HG03469 (cell line): Measurements from ENCODE around the gene LY6G5B.

Experiments
- ATAC-seq: cut with Tn5 transposase; IDR thresholded peaks from one replicate; pipeline ENCODE4 v1.9.1; 2021; ENCODE audit warnings: mild to moderate bottlenecking, moderate library complexity, moderate number of reproducible peaks; ENCODE audit not compliant: unreplicated experiment

LY6G5B gene

DNA sequence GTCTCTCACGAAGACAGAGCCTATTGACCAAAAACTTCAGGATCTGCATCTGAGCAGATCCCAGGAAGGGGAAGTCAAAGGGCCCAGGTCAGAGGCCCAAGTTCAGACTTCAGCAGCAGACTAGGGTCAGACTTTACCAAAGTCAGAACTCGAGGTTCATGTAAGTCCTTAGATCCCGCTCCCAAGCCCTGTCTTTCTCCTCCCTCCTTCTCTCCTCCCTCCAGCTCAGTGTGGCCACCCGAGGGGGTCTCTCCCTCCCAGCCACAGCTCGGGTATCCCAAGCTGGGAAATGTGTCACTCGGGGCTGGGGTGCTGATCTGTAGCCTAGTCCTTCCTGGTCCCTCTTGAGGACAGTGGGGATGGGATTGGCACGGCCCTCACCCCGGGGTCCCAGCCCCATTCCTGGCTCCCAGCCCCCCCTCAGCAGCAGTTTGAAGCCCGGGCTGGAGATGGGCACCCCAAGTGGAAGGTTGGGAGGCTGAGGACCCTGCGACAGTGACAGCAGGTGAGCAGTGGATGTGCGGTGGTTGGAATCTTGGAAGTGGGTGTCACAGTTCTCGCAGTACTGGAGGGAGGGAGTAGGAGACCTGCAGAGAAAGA lies 7.6 kb upstream of the LY6G5B start:
- ATAC-seq: no peak

DNA sequence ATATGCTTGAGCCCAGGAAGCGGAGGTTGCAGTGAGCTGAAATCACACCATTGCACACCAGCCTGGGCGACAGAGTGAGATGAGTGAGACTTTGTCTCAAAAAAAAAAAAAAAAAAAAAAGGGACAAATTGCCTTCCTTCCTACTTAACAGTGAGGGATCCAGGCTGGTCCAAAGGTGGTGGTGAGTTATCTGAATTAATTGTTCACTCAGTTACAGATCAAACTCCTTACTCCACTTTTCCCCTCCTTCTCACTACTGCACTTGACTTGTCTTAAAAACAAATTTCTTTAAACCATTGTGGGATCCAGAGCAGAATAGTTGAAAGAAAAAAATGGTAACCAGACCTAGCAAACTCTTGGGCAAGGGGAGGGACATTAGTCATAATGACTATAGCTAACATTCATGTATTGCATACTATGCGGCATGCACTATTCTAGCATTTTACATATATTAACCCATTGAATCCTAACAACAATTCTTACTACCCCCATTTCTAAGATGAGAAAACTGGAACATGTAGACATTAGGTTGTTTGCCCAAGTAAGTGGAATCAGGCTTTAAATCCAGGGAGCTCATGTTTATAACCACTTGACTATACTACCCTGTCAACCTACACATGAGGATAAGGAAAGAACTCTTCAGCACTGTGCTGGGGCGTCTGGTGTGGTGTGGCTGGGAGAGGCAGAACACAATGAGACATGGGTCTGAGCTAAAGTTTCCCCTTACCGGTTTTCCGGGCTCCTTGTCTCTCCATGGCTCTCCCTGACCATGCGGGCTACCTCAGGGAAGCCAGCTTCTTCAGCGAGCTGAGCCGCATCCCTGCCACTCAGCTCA lies 6.4 kb upstream of the LY6G5B start:
- ATAC-seq: no peak

GRCh38 chr6:31663961-31664789 lies 5.6 kb upstream of the LY6G5B start:
- no peak for ATAC-seq

GRCh38 chr6:31664790-31665500 lies 4.8 kb upstream of the LY6G5B start, which contains the start of gene GPANK1:
GPANK1 (minus strand) TSS chr6:31664997; CDS start chr6:31664478, 519 bp downstream.
- no peak for ATAC-seq

DNA sequence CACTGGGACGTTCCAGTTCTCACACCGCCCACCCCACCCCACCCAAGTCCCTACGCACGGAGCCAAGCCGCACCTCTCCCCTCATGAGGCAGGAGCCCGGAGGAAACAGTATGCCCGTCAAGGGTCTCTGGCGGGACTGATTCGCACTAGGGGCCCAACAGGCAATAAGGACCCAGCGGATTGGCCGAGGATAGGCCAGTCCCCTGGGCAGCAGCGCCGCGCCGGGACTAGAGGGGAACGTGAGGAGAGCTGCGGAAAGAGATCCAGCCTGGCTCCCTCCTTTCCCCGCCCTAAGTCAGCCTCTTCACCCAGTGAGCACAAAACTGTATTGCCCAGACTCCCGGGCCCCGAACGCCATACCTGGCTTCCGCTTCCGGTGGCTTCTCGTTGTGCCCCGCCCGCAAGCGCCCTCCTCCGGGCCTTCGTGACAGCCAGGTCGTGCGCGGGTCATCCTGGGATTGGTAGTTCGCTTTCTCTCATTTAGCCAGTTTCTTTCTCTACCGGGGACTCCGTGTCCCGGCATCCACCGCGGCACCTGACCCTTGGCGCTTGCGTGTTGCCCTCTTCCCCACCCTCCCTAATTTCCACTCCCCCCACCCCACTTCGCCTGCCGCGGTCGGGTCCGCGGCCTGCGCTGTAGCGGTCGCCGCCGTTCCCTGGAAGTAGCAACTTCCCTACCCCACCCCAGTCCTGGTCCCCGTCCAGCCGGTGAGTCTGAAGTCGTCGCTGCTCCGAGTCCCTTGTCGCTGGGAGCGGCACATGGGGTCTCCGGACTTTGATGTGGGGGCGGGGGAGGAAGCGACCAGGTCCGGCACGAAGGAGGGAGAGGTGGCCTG lies 4.1 kb upstream of the LY6G5B start, which contains the start of gene CSNK2B:
CSNK2B (plus strand) TSS at position 580 of the 836 bp plus-strand sequence. CDS start 752 bp downstream, outside the sequence.
- ATAC-seq: peak; percentile 63

- ATAC-seq: no peak
These were observed 3.3 kb upstream of the LY6G5B start for GRCh38 chr6:31666337-31666965.

- no peak for ATAC-seq
These were observed 6.6 kb downstream of the LY6G5B start for GRCh38 chr6:31676322-31676903.

- ATAC-seq: no peak
These were observed 7.1 kb downstream of the LY6G5B start for GRCh38 chr6:31676904-31677303.

DNA sequence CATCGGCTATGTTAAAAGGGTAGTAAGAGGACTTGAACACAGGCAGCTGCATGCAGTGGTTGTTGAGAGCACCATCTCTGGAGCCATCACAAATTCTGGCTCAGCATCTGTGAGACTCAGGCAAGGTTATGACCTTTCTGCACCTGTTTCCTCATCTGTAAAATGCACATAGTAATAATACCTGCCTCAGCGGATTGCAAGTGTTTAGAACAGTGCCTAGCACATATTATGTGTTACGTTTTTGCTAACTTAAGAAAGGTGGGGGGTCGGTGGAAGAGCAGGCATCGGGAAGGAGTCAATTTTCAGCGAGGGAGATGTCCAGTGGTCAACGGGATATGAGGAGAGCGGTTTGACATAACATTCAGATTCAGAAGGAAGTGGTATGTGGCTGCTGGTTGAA lies 8.2 kb downstream of the LY6G5B start:
- ATAC-seq: no peak

- no peak for ATAC-seq
These were observed 10.7 kb downstream of the LY6G5B start, which contains the start of gene LY6G5C for GRCh38 chr6:31680226-31681134. LY6G5C (minus strand) TSS chr6:31681067; CDS start chr6:31680373, 694 bp downstream.

DNA sequence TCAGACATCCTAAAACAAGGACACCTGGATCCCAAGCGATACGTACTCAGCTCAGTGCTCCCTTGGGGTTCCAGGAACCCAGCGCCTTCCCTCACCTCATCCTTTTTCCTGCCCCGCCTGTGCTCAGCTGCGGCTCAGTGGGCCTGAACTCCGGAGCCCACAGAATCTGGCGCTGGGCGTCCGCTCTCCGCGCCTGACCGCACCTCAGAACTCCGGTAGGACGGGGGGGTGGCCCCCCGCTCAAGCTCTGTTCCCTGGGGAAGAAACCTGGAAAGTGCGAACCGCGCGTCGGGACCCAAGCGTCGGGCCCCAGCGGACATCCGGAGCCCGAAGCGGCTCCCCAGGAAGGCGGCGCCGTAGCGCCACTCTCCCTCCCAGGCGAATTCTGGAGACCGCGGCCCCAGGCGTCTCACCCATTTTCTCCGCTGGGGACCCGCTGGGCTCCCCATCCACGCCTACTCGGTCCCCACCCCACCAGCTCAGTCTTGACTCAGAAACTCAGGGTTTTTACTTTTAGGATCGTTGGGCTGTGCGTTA lies 11.4 kb downstream of the LY6G5B start:
- ATAC-seq: no peak

DNA sequence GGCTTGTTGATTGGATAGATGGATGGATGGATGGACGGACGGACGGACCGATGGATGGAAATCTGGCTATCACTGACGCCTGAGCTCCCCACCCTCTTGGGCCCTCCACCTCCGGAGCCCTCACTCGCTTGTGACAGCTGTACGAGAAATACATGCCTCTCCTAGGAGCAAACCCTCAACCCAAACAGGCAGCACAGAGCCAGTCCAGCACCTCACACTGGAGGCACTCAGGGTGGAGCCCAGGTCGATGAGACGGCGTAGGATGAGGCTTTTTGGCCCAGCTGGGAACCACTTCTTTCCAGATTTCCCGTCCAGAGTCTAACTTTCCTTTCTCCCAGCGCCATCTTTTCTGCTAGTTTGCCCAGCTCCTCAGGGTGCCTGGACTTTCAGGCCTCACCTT lies 13.8 kb downstream of the LY6G5B start:
- ATAC-seq: no peak

GRCh38 chr6:31686483-31686882 lies 16.7 kb downstream of the LY6G5B start:
- ATAC-seq: no peak

DNA sequence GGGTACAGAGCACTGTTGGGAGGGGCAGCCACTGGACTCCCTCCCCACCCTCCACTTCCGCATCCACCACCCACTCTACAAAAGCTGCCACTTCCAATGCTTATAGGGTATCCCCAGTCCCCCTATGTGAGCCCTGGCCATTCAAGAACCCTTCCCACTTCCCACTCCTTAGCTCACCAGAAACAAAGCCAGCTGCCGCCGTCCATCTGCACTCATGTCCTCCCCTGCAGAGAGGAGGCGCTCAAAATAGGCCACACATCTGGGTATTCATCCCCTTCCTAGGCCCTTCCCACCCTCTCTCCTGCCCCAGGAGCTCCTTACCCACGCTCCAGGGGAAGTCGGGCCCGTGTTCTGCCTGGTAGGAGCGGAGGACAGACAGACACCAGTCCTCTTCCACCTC lies 17.5 kb downstream of the LY6G5B start:
- ATAC-seq: no peak

DNA sequence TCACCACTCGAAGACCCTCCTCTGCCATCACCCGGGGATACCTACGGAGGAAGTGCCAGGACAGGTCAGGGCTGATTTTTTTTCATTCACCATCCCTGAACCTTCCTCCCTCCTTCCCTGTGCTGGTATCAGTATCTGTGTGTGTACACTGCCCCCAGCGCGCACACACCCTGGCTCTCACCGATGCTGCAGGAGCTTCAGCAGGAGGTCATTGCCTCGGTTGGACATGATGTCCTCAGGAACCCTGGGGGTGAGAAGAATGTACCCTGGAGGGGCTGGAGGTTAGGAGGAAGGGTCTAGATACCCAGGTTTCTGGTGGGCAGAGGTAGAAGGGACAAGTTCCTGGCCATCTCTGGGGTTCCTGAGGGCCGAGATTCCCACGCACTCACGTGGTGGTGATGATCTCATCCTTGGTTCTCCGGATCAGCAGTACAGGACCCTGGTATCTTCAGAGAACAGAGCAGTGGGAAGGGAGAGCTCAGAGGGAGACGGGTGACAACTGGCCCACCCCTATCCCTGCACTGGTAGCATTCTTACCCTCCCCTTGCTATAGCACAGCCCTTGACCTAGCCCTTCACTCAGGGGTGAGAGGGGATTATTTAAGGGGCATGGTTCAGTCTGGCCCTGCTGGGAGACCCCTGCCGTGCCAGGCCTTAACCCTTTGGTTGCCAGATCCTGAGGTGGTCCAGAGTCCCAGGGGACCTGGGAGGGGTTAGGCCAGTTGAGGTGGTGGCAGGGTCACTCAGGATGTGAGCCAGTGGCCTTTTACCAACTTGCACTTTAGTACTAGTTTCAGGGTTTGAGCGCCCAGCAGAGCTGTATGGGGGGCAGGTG lies 18.3 kb downstream of the LY6G5B start:
- ATAC-seq: no peak

DNA sequence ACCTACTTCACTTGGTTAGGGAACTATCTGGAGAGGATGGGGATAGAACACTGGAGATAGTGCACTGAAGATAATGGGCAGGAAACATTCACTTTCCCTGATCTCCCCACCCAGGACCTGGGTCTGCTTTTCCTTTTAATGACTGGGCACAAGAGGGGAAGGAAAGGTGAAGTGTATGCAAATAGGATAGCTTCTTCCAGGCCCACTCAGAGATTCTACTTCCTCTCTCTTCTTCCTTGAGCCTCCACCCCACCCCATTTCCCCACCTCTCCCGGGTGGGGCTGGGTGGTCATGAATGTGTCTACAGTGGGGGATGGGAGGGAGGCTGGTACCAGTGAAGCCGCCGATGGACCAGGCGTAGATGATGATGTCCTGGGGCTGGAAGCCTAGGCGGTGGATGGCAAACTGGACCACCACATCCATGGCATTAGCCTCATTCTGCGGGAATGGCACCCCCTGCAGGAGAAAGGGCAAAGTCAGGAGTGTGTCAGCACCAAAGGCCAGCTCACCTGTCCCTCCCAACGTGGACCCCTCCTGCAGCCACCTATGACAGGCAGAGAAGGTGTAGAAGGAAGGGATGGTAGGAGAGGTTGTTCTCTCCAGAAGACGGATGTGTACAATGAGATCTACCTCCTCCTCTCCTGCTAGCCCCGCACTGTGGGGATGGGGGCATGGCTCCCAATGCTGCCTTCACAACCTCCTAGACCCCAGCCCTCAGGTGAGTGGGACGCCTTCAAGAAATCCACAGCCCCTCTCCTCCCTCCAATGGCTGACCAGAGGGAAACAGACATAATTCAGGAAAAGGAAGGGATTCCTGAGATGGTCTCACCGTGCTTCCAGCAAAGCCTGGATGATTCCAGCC lies 19.7 kb downstream of the LY6G5B start:
- no peak for ATAC-seq
